CD4-positive, alpha-beta T cell treated with Interleukin-2 at 100 ng/mL for 4 hours (primary cell): Measurements from ENCODE around the gene ZNF302.

Source experiments
- DNase-seq: peaks from one replicate; pipeline ENCODE4 v3.0.0-alpha.2; 2020; ENCODE audit warnings: low spot score

The ZNF302 gene

GRCh38 chr19:34732612-34733211 is 55.2 kb downstream of the ZNF302 start:
- no peak for DNase-seq

DNA sequence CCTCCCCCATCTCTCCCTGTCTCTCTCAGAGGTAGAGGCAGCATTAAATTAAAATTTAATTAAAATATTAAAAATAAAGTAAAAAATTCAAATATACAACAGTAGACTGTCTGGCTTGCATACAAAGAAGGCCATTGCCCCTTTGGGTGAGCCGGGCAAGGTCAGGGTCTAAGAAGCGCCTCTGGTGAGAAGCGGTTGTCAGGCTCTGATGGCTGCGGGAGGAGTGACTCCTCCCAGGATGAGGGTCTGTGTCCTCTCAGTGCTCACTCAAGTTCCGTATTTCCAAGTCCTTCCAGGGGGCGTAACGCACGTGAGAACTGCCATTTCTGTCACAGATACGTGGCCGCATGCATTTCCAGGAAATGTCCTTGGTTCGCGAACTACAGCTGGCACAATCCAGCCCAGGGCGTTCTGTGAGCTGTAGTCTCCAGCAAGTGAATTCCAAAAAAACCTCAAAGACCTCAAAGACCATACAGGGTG is 55.8 kb downstream of the ZNF302 start:
- DNase-seq: no peak

GRCh38 chr19:34733746-34734536 is 56.5 kb downstream of the ZNF302 start, which contains the start of gene ZNF181:
TSS of gene ZNF181 (plus strand) at chr19:34734243. CDS start at chr19:34735038, 795 bp downstream.
- peak; percentile 81 for DNase-seq

- DNase-seq: no peak
These were observed 57.1 kb downstream of the ZNF302 start for GRCh38 chr19:34734537-34735103.
